Activated T-helper 9 cell treated with anti-CD3 and anti-CD28 coated beads, Interleukin-2, amount 50 U/mL, for 16 hours (primary cell): ENCODE results near the gene CARD14.

Experiments used
- DNase-seq: peaks from one replicate; pipeline ENCODE4 v3.0.0-alpha.2; 2020; ENCODE audit warnings: low read depth

CARD14 gene

GRCh38 chr17:80210348-80211108 lies 40.7 kb downstream of the CARD14 start:
- no peak for DNase-seq

DNA sequence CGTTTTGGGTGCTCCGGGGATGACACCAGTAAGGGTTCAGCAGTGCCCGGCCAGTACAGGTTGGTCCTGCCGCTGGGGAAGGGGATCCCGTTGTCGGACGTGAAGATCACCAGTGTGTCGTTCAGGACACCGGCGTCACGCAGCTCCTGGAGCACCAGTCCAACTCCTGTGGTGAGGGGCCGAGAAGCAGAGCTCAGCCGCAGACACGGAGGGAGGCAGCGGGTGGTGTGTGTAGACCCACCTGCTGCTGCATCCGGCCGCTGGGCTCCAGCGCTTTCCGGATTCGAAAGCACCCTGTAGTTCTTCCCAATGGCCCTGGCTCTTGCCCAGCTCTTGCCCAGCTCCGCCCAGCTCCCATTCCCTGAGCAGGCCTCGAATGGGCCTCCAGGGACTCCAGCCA lies 42.3 kb downstream of the CARD14 start:
- DNase-seq = no peak

DNA sequence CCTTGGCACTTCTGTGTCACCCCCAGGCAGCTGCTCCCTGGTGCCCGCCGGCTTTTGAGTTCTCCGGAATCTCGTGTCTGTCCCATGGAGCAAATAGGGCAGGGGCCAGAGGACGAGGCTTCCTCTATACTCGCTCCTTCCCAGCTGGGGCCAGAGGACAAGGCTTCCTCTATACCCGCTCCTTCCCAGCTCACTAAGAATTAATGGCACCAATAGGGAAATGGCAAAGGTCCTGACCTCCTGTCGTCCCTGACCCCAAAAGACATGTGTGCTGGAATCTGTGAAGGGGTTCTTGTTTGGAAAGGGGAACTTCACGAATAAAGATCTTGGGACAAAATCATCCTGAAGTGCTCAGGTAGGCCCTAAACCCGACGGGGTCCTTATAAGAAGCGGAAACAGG lies 42.7 kb downstream of the CARD14 start:
- DNase-seq = no peak

DNA sequence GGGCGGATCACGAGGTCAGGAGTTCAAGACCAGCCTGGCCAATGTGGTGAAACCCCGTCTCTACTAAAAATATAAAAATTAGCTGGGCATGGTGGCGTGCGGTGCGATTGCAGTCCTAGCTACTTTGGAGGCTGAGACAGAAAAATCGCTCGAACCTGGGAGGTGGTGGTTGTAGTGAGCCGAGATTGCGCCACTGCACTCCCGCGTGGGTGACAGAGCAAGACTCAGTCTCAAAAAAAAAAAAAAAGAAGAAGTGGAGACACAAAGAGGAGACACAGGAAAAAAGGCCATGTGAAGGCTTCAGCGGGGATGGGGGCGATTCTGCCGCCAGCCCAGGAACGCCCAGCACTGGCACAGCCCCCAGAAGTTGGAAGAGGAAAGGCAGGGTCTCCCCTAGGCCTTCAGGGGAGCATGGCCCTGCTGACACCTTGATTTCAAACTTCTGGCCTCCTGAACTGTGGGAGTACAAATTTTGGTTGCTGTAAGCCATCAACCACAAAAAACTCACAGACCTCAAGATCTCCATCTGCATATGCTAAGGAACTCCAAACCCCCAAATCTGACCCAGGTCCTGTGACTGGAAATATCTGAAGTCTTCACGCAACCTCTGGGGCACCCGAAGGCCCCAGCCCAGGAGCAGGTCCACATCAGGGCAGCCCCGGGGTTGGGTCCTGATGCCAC lies 43.3 kb downstream of the CARD14 start:
- no peak for DNase-seq

- DNase-seq = no peak
Observed at GRCh38 chr17:80213643-80213975, 43.8 kb downstream of the CARD14 start.

- DNase-seq = no peak
Observed at GRCh38 chr17:80214012-80214877, 44.4 kb downstream of the CARD14 start.

- no peak for DNase-seq
Observed at GRCh38 chr17:80214878-80215210, 45.0 kb downstream of the CARD14 start.

- no peak for DNase-seq
Observed at GRCh38 chr17:80216473-80217456, 46.9 kb downstream of the CARD14 start.

GRCh38 chr17:80217703-80218362 lies 48.0 kb downstream of the CARD14 start:
- DNase-seq = no peak

DNA sequence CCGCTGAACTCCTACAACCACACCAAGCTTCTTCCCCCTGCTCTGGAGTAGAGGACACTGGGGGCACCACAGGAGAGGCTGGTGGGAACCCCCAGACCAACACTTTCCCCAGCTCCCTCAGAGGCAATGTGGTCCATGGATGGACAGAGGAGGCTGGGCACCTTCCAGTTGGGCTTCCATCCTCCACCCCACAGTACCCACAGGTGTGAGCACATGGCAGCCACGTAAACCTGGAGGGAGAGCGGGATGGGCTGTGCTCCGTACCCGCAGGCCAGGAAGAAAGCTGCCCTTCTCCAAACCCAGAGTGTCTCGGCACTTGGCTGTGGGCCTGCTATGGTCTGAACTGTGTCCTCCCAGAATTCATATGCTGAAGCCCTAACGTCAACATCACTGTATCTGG lies 48.6 kb downstream of the CARD14 start:
- DNase-seq = no peak

- DNase-seq = peak; percentile 90
Observed at GRCh38 chr17:80219013-80219762, 49.4 kb downstream of the CARD14 start.

GRCh38 chr17:80219763-80220053 lies 49.9 kb downstream of the CARD14 start:
- no peak for DNase-seq

DNA sequence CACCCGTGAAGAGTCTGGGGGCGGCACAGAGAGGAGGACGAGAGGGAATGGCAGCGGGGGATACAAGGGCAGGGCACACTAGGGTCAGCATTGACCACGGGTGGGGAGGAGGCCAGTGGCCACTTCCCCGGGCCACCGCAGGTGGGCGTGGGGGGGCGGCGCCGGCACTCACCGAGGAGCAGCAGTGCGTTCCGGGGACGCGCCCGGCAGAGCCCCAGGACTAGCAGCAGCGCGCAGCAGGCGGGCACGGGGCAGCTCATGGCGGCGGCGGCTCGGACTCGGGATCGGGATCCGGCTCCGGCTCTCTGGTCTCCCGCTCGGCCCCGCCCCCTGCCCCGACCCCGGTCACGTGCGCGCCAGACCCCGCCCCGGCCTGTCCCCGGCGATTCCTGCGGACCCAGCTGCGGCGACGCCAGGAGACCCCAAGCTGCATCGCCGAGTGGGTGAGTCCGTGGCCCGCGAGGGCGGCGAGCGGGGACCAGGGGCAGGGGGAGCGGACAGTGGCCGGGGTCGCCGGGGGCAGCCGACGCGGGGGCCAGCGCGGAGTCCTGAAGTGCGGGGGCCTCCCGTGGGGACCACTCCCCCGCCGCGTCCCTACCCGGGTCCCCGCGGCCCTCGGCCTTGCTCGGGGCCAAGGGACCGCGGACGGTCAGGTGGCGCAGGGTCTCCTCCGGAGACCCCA lies 50.4 kb downstream of the CARD14 start, which contains the start of the genes SGSH and SLC26A11:
SGSH (minus strand) TSS at position 280 of the 682 bp plus-strand sequence; CDS start at position 260, 20 bp downstream.
SLC26A11 (plus strand) TSS at position 374 of the 682 bp plus-strand sequence. CDS start 1,134 bp downstream, outside the sequence.
- peak; percentile 49 for DNase-seq

- no peak for DNase-seq
Observed at GRCh38 chr17:80220736-80221215, 50.9 kb downstream of the CARD14 start.

DNA sequence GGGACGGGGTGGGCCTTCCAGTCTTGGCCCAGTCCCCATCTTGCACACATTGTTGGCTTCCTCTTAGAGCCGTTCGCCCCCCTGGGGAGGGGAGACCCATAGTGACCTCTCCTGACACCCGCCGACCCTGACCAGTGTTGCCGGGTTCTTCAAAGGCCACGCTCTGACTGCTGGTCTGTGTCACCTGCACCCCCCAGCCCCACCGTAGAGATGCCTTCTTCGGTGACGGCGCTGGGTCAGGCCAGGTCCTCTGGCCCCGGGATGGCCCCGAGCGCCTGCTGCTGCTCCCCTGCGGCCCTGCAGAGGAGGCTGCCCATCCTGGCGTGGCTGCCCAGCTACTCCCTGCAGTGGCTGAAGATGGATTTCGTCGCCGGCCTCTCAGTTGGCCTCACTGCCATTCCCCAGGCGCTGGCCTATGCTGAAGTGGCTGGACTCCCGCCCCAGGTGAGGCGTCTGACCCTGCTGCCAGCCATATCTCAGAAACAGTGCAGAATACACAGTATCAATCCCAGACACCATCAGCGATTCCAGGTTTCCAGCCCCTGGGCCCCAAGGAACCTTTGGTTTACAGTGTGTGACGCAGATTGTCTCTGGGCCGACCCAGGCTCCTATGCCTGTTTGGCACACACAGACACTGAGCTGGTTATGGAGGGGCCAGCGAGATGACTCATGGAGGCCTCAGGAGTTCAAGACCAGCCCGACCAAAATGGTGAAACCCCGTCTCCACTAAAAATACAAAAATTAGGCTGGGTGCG lies 51.7 kb downstream of the CARD14 start:
- no peak for DNase-seq

- no peak for DNase-seq
Observed at GRCh38 chr17:80222376-80223141, 52.7 kb downstream of the CARD14 start.

- no peak for DNase-seq
Observed at GRCh38 chr17:80223142-80223815, 53.4 kb downstream of the CARD14 start.
